Measurements from ENCODE around the gene SMARCD1. TPM values are rescaled to one million over a fixed set of nuclear protein-coding genes. Genes with fewer than 3 reads are reported as not detected.

SMARCD1 gene
- total RNA-seq, 6 experiments from 2014 or later, result 37.6 to 59.1 (median 44.2) TPM

DNA sequence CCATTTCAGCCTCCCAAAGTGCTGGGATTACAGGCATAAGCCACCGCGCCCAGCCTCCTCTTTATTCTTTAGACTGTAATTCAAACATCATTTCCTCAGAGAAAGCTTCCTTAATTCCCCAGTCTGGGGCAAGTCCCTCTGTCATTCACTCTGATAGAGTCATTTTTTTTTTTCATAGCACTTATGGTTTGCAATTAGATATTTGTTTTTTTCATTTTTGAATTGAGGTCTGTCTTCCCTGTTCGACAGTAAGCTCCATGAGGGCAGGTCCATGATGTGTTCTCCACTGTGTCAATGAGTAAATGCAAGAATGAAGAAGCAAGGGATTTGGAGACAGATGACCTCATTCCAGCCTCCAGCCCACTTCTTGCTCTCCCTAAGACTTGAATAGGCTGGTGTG lies 15.6 kb upstream of the SMARCD1 start:
- no peak overlapping the region for H3K4me3 Mint-ChIP-seq
- no peaks in the 10 kb centered on the region for H3K36me3 Mint-ChIP-seq (ENCODE audit: low read depth)
- no peak for DNase-seq
- peaks cover 14% of the 10 kb centered on the region for H3K4me1 Mint-ChIP-seq (ENCODE audit: low read depth)
- no peak overlapping the region for H3K27ac Mint-ChIP-seq
- peaks cover 2% of the 10 kb centered on the region; the same call in 1 of the 2 replicates for H3K27me3 Mint-ChIP-seq (ENCODE audit: insufficient read depth)
- TF ChIP-seq, protein P1, sequence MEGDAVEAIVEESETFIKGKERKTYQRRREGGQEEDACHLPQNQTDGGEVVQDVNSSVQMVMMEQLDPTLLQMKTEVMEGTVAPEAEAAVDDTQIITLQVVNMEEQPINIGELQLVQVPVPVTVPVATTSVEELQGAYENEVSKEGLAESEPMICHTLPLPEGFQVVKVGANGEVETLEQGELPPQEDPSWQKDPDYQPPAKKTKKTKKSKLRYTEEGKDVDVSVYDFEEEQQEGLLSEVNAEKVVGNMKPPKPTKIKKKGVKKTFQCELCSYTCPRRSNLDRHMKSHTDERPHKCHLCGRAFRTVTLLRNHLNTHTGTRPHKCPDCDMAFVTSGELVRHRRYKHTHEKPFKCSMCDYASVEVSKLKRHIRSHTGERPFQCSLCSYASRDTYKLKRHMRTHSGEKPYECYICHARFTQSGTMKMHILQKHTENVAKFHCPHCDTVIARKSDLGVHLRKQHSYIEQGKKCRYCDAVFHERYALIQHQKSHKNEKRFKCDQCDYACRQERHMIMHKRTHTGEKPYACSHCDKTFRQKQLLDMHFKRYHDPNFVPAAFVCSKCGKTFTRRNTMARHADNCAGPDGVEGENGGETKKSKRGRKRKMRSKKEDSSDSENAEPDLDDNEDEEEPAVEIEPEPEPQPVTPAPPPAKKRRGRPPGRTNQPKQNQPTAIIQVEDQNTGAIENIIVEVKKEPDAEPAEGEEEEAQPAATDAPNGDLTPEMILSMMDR (IDR thresholded peaks at IDR 0.05), result no peak
- H3K9me3 Mint-ChIP-seq, result no peaks in the 10 kb centered on the region

DNA sequence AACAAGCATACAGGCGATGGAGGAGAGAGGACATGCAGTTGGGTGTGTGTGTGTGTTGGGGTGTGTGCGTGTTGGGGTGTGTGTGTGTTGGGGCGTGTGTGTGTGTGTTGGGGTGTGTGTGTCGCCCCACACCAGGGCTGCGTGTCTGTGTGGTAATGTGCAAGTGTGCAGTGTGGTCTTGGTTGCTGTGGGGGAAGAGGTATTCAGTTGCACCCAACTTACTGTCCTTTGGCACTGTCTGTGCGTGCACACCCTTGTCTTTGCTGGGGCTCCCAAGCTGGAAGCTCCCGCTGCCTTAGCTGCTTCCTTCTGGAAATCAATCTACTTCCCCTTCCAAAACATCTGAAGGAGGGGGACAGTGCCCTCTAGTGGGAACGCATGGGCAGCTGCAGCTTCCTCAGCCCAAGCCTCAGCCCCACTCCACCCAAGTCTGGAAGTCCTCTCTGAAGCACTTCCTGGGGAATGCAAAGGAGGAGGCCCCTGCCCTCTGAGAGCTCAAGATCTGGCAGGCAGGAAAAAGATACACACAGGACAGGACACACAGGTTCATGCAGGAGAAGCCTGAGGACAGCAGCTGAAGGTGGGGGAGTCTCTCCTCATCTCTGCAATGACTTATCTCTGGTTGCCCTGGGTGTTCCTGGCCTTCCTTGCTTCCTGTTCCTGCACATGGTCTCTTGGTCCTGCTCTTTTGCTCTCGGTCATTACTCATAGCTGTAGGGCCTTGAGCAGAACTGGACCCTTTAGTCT lies 14.7 kb upstream of the SMARCD1 start:
- Mint-ChIP-seq H3K27ac (peak overlapping the region; percentile 66), H3K9me3 (no peaks in the 10 kb centered on the region), H3K4me3 (peak overlapping the region; percentile 8; the same call in 1 of the 2 replicates), H3K27me3 (ENCODE audit: insufficient read depth) (peaks cover 2% of the 10 kb centered on the region; the same call in 1 of the 2 replicates), H3K4me1 (ENCODE audit: low read depth) (peaks cover 21% of the 10 kb centered on the region), H3K36me3 (ENCODE audit: low read depth) (no peaks in the 10 kb centered on the region)
- TF ChIP-seq, protein P1 (IDR thresholded peaks at IDR 0.05), result peak; percentile 94
- DNase-seq, result peak; percentile 76

DNA sequence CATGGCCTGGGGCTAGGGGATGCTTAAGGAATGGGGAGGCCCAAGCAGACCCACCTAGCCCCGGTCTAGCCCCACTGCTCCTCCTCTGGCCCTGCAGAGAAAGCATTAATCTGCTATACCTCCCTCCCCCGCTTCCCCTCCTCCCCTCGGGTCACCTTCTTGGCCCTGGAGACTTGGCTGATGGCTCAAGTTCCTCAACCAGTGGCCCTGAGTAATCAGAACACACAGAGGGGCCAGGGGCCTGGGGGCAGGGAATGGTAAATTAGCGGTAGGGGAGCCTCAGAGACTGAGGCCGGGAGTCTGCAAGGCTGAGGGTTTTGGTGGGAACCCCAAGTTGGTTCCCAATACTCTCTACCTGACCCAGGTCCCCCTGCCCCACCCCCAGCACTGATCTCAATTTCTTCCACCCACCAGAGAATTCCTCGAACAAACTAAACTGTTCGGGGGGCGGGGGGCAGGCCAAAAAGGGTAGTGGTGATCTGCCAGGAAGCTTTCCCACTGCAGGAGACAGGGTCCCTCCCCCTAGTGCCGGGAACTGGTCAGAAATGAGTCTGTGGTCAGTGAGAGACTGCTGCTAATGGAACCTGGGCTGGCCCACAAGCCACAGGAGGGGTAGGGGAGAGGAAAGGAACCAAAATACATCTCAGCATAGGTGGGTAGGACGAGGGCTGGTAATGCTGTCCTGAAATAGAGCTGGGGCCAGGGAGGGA lies 12.8 kb upstream of the SMARCD1 start:
- no peaks in the 10 kb centered on the region for H3K9me3 Mint-ChIP-seq
- no peak for DNase-seq
- TF ChIP-seq, protein P1 (IDR thresholded peaks at IDR 0.05), result no peak
- H3K27ac Mint-ChIP-seq, result no peak overlapping the region
- no peaks in the 10 kb centered on the region for H3K36me3 Mint-ChIP-seq (ENCODE audit: low read depth)
- H3K4me1 Mint-ChIP-seq (ENCODE audit: low read depth), result peaks cover 23% of the 10 kb centered on the region
- H3K4me3 Mint-ChIP-seq, result no peak overlapping the region
- H3K27me3 Mint-ChIP-seq (ENCODE audit: insufficient read depth), result peaks cover 5% of the 10 kb centered on the region

DNA sequence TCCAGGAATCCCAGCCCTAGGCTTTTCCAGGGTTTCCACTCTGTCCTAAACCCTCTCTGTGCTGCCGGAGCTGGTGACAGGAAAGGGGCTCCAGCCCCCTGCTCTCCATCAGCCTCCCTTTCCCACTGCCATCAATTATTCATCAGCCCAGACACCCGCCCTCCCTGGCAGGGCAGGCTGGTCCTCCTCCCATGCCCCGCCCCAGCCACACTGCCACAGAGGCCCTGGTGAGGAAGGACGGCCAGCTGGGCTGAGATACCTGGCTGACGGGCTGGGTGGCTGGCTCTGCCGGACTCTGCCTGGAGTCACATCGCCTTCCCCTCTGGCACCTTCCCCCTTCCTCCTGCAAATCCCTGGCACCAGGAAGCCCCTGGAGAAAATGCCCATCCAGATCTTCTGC lies 11.9 kb upstream of the SMARCD1 start:
- Mint-ChIP-seq H3K27ac (no peak overlapping the region), H3K4me1 (ENCODE audit: low read depth) (peaks cover 23% of the 10 kb centered on the region), H3K36me3 (ENCODE audit: low read depth) (no peaks in the 10 kb centered on the region), H3K4me3 (no peak overlapping the region), H3K27me3 (ENCODE audit: insufficient read depth) (peaks cover 5% of the 10 kb centered on the region), H3K9me3 (no peaks in the 10 kb centered on the region)
- DNase-seq, result no peak
- TF ChIP-seq, protein P1 (IDR thresholded peaks at IDR 0.05), result no peak

DNA sequence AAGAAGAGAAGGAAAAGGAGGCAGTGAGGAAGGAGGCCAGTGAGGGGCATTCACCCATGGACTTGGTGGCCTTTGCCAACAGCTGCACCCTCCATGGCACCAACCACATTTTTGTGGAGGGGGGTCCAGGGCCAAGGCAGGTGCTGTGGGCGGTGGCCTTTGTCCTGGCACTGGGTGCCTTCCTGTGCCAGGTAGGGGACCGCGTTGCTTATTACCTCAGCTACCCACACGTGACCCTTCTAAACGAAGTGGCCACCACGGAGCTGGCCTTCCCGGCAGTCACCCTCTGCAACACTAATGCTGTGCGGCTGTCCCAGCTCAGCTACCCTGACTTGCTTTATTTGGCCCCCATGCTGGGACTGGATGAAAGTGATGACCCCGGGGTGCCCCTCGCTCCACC lies 11.4 kb upstream of the SMARCD1 start:
- no peak overlapping the region for H3K4me3 Mint-ChIP-seq
- DNase-seq, result no peak
- H3K27me3 Mint-ChIP-seq (ENCODE audit: insufficient read depth), result peaks cover 6% of the 10 kb centered on the region
- peaks cover 23% of the 10 kb centered on the region for H3K4me1 Mint-ChIP-seq (ENCODE audit: low read depth)
- H3K36me3 Mint-ChIP-seq (ENCODE audit: low read depth), result no peaks in the 10 kb centered on the region
- no peaks in the 10 kb centered on the region for H3K9me3 Mint-ChIP-seq
- TF ChIP-seq, protein P1 (IDR thresholded peaks at IDR 0.05), result no peak
- no peak overlapping the region for H3K27ac Mint-ChIP-seq
